ENCODE measurements around the gene THRB.
A peak's percentile ranks its signal among the peaks of the same experiment; 100 is the strongest.

THRB gene

GRCh38 chr3:24494618-24495325 lies at the start of gene THRB:
Gene THRB, minus strand, starts transcription at chr3:24494850.
- no peak for DNase-seq

- no peak for DNase-seq
Measured at GRCh38 chr3:24541935-24542334, 47.3 kb upstream of the THRB start.

- DNase-seq: no peak
Measured at GRCh38 chr3:24540821-24541220, 46.2 kb upstream of the THRB start.

- DNase-seq: no peak
Measured at GRCh38 chr3:24539699-24540098, 45.0 kb upstream of the THRB start.

- no peak for DNase-seq
Measured at GRCh38 chr3:24538891-24539290, 44.2 kb upstream of the THRB start.

GRCh38 chr3:24533561-24534193 lies 39.0 kb upstream of the THRB start:
- DNase-seq: no peak

- DNase-seq: no peak
Measured at GRCh38 chr3:24530471-24530870, 35.8 kb upstream of the THRB start.

GRCh38 chr3:24529210-24529609 lies 34.6 kb upstream of the THRB start:
- DNase-seq: no peak

- peak; percentile 12 for DNase-seq
Measured at GRCh38 chr3:24526640-24527212, 32.1 kb upstream of the THRB start.

- no peak for DNase-seq
Measured at GRCh38 chr3:24525557-24525956, 30.9 kb upstream of the THRB start.

GRCh38 chr3:24525022-24525421 lies 30.4 kb upstream of the THRB start:
- DNase-seq: no peak

GRCh38 chr3:24523988-24524727 lies 29.5 kb upstream of the THRB start:
- no peak for DNase-seq

GRCh38 chr3:24523215-24523614 lies 28.6 kb upstream of the THRB start:
- DNase-seq: no peak

- no peak for DNase-seq
Measured at GRCh38 chr3:24522146-24522579, 27.5 kb upstream of the THRB start.

GRCh38 chr3:24521420-24522145 lies 26.9 kb upstream of the THRB start:
- no peak for DNase-seq

GRCh38 chr3:24520976-24521419 lies 26.3 kb upstream of the THRB start:
- DNase-seq: no peak

- DNase-seq: no peak
Measured at GRCh38 chr3:24520101-24520495, 25.4 kb upstream of the THRB start.

GRCh38 chr3:24519368-24520100 lies 24.9 kb upstream of the THRB start:
- DNase-seq: no peak

GRCh38 chr3:24518990-24519367 lies 24.3 kb upstream of the THRB start:
- no peak for DNase-seq

- no peak for DNase-seq
Measured at GRCh38 chr3:24514119-24514518, 19.5 kb upstream of the THRB start.

- no peak for DNase-seq
Measured at GRCh38 chr3:24513463-24513862, 18.8 kb upstream of the THRB start.

GRCh38 chr3:24512564-24513197 lies 18.0 kb upstream of the THRB start:
- DNase-seq: no peak
